Hair follicular keratinocyte (primary cell): Measurements from ENCODE around the gene MEST. TPM values are rescaled to one million over a fixed set of nuclear protein-coding genes. Genes with fewer than 3 reads are reported as not detected.

ENCODE experiments used
- total RNA-seq: library from RNA; depleted of rRNA; stranded (reverse); fragments of >200 nt; gene quantifications from 2 replicates; pipeline ENCODE4 v1.2.3, GENCODE V29; 2015

The MEST gene
- total RNA-seq = 5.6 and 20.4 TPM in 2 replicates

GRCh38 chr7:130491841-130492522 lies at the start of gene MEST:
Gene MEST, plus strand, starts transcription at chr7:130492085. Its CDS starts 229 bp downstream, at chr7:130492314.

Other genes with a start within 250 kb of the MEST start
- gene CPA2, start 225.2 kb upstream of the MEST start, total RNA-seq = 0.11 TPM in 1 of 2 replicates, not detected in the other
- gene CPA4, start 198.9 kb upstream of the MEST start, total RNA-seq = 3.4 and 10.8 TPM in 2 replicates
- gene CPA5, start 147.3 kb upstream of the MEST start, total RNA-seq = not detected in 2 replicates
- gene CPA1, start 111.6 kb upstream of the MEST start, total RNA-seq = not detected in 2 replicates
- 9.2 and 19.4 TPM in 2 replicates for gene CEP41, start 51.1 kb upstream of the MEST start, total RNA-seq
- 20.8 and 27.3 TPM in 2 replicates for gene COPG2, start 176.7 kb downstream of the MEST start, total RNA-seq
- gene TSGA13, start 194.5 kb downstream of the MEST start, total RNA-seq = not detected in 2 replicates
- not detected in 2 replicates for gene KLF14, start 242.1 kb downstream of the MEST start, total RNA-seq